A549 (cell line): ENCODE results near the gene ZNF443. TPM values are rescaled to one million over a fixed set of nuclear protein-coding genes. Genes with fewer than 3 reads are reported as not detected.

Experiments used
- ATAC-seq, 2 experiments: fragments of 200-7000 bp in 1 of 2; fragments of >200 bp in 1 of 2; cut with Nextera tagmentation in 1 of 2; cut with Tn5 transposase in 1 of 2; 3 replicates each; pipeline versions ENCODE4 v1.8.0 to v1.9.1; 2018 to 2020; ENCODE audit warnings: mild to moderate bottlenecking in 1 of 2, moderate library complexity in 1 of 2
- CTCF ChIA-PET: fragments of 300-600 bp; sonication (Branson Sonifier 250); formaldehyde crosslinking; extraction: SDS; loops from one replicate; lab custom pipeline; 2021; ENCODE audit warnings: antibody characterized with exemption, inconsistent platforms; lab: Yijun Ruan, JAX
- POLR2A ChIA-PET: fragments of 350-600 bp; formaldehyde crosslinking; extraction: SDS; loops from one replicate; lab custom pipeline; 2021; ENCODE audit warnings: antibody characterized with exemption, inconsistent platforms; lab: Yijun Ruan, JAX
- DNase-seq, 2 experiments: peaks; one replicate each; pipeline versions ENCODE4 v3.0.0 to v3.0.0-alpha.2; 2011 to 2016; ENCODE audit warnings: low read depth in 1 of 2, low spot score in 1 of 2
- FAIRE-seq: peaks from 2 replicates; lab custom pipeline; 2011; peaks lifted over from hg19 to GRCh38; lab: Jason Lieb, UNC
- H3K27ac ChIP-seq, 2 experiments: fragments of >200 bp; sonication (Bioruptor Twin); formaldehyde crosslinking; 3 replicates each; pipeline ENCODE4 v1.5.1; 2016 to 2017
- H3K4me1 ChIP-seq: fragments of >200 bp; sonication (Bioruptor Twin); formaldehyde crosslinking; 3 replicates; pipeline ENCODE4 v1.6.1; 2016
- H3K4me2 ChIP-seq: fragments of >200 bp; sonication (Bioruptor Twin); formaldehyde crosslinking; 3 replicates; pipeline ENCODE4 v1.6.1; 2016
- H3K4me3 ChIP-seq: fragments of >200 bp; sonication (Bioruptor Twin); formaldehyde crosslinking; 3 replicates; pipeline ENCODE4 v1.5.1; 2016
- H3K9me3 ChIP-seq: fragments of >200 bp; sonication (Bioruptor Twin); formaldehyde crosslinking; 3 replicates; pipeline ENCODE4 v1.6.1; 2016
- EHF ChIP-seq: fragments of 250-450 bp; sonication (Bioruptor Pico); IDR thresholded peaks from 2 replicates; pipeline ENCODE4 v1.5.0; 2020; ENCODE audit warnings: mild to moderate bottlenecking
- ESRRA ChIP-seq: fragments of 150-350 bp; IDR thresholded peaks from 2 replicates; pipeline ENCODE4 v1.6.1; 2014; ENCODE audit warnings: mild to moderate bottlenecking, low read length, borderline replicate concordance
- HOXA7 ChIP-seq: fragments of 250-450 bp; sonication (Bioruptor Pico); IDR thresholded peaks from 2 replicates; pipeline ENCODE4 v1.5.0; 2020; ENCODE audit warnings: mild to moderate bottlenecking, moderate library complexity
- KDM1A ChIP-seq: fragments of 200-600 bp; sonication (generic); IDR thresholded peaks from 2 replicates; pipeline ENCODE4 v1.6.1; 2016; ENCODE audit warnings: low read depth, mild to moderate bottlenecking
- WGBS: methylation state at CpG from one replicate; pipeline ENCODE4 v1.1.6; 2017; ENCODE audit errors: missing lambda C conversion rate; 5-methylcytosine and 5-hydroxymethylcytosine counted together
- polyA plus RNA-seq, 4 experiments: library from polyadenylated mRNA; depleted of rRNA in 3 of 4; stranded (reverse); fragments of >200 nt; fragmentation: RNase III in 1 of 4; extraction: RNeasy Plus Mini Kit Qiagen cat#74134 plus additional on column Dnase treatment in 1 of 4; gene quantifications; 2 replicates in 3 of 4; 3 replicates in 1 of 4; pipeline ENCODE4 v1.2.3, GENCODE V29; 2011 to 2017
- TF ChIP-seq, protein P1 (sequence below): fragments of 150-350 bp; IDR thresholded peaks from 2 replicates; pipeline ENCODE4 v1.6.1; 2014; ENCODE audit warnings: low read depth, mild to moderate bottlenecking, low read length

Gene ZNF443
- polyA plus RNA-seq, 2 of the 4 experiments (the other 2 are of a cell fraction) = 1.0 to 1.1 TPM

DNA sequence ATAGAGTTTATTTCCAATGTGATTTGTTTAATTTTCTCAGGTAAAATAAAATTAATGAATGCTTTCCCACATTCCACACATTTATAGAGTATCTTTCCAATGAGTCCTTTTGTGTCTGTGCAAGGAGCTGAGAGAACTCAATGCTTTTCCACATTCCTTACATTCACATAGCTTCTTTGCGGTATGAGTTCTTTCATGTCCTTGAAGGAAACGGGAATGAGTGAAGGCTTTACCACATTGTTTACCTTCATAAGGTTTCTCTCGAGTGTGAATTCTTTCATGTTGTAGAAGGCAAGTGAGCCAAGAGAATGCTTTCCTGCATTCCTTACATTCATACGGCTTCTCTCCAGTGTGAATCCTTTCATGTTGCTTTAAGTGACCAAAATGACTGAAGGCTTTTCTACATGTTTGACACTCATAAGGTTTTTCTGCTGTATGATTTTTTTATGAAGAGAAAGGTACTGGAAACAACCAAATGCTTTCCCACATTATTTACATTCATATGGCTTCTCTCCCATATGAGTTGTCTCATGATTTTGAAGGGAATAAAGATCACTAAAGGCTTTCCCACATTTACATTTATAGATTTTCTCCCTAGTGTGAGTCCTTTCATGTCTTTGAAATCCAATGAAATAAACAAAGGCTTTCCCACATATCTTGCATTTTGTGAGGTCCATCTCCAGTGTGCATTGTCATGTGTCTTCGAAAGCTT is 60.9 kb downstream of the ZNF443 start:
- POLR2A ChIA-PET = no interaction called here

More for the DNA sequence above, 60.9 kb downstream of the ZNF443 start:
- CTCF ChIA-PET = no interaction called here
- Histone ChIP-seq H3K9me3 (peaks cover 6% of the 10 kb centered on the region; the same call in 2 of the 3 replicates), H3K4me2 (no peak overlapping the region), H3K4me1 (no peaks in the 10 kb centered on the region), H3K27ac (no peak overlapping the region), H3K4me3 (no peak overlapping the region)
- no peak for FAIRE-seq
- no peak for DNase-seq
- 25% methylated on average over 5 of the region's 5 CpGs for WGBS
- TF ChIP-seq, protein P1, sequence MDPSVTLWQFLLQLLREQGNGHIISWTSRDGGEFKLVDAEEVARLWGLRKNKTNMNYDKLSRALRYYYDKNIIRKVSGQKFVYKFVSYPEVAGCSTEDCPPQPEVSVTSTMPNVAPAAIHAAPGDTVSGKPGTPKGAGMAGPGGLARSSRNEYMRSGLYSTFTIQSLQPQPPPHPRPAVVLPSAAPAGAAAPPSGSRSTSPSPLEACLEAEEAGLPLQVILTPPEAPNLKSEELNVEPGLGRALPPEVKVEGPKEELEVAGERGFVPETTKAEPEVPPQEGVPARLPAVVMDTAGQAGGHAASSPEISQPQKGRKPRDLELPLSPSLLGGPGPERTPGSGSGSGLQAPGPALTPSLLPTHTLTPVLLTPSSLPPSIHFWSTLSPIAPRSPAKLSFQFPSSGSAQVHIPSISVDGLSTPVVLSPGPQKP = no peak
- TF ChIP-seq KDM1A (no peak), EHF (no peak), ESRRA (no peak), HOXA7 (CRISPR knock-in tag) (no peak)
- no peak for ATAC-seq

Other genes with a start within 250 kb of the ZNF443 start
- gene ZNF44, start 146.1 kb downstream of the ZNF443 start, polyA plus RNA-seq (2011; rRNA removed) = 0.65 and 0.74 TPM in 2 replicates
- gene ZNF44, start 146.1 kb downstream of the ZNF443 start, polyA plus RNA-seq (2017; fragmentation: RNase III; extraction: RNeasy Plus Mini Kit Qiagen cat#74134 plus additional on column Dnase treatment) = 0.66 to 0.80 TPM (median 0.76 TPM) in 3 replicates
- gene ZNF563, start 107.4 kb downstream of the ZNF443 start, polyA plus RNA-seq (2011; rRNA removed) = not detected in 2 replicates
- gene ZNF563, start 107.4 kb downstream of the ZNF443 start, polyA plus RNA-seq (2017; fragmentation: RNase III; extraction: RNeasy Plus Mini Kit Qiagen cat#74134 plus additional on column Dnase treatment) = not detected in 3 replicates
- gene ZNF442, start 75.3 kb downstream of the ZNF443 start, polyA plus RNA-seq (2011; rRNA removed) = not detected in 2 replicates
- not detected in 3 replicates for gene ZNF442, start 75.3 kb downstream of the ZNF443 start, polyA plus RNA-seq (2017; fragmentation: RNase III; extraction: RNeasy Plus Mini Kit Qiagen cat#74134 plus additional on column Dnase treatment)
- gene ZNF799, start 39.8 kb downstream of the ZNF443 start, polyA plus RNA-seq (2011; rRNA removed) = 2.4 and 2.7 TPM in 2 replicates
- 1.7 TPM in 3 replicates for gene ZNF799, start 39.8 kb downstream of the ZNF443 start, polyA plus RNA-seq (2017; fragmentation: RNase III; extraction: RNeasy Plus Mini Kit Qiagen cat#74134 plus additional on column Dnase treatment)
- gene ZNF709, start 43.8 kb upstream of the ZNF443 start, polyA plus RNA-seq (2011; rRNA removed) = 0.01 TPM in 1 of 2 replicates, not detected in the other
- gene ZNF709, start 43.8 kb upstream of the ZNF443 start, polyA plus RNA-seq (2017; fragmentation: RNase III; extraction: RNeasy Plus Mini Kit Qiagen cat#74134 plus additional on column Dnase treatment) = 0.04 to 0.10 TPM in 2 of 3 replicates, not detected in the other
- 2.5 and 3.0 TPM in 2 replicates for gene ZNF564, start 110.5 kb upstream of the ZNF443 start, polyA plus RNA-seq (2011; rRNA removed)
- 1.6 to 1.9 TPM (median 1.8 TPM) in 3 replicates for gene ZNF564, start 110.5 kb upstream of the ZNF443 start, polyA plus RNA-seq (2017; fragmentation: RNase III; extraction: RNeasy Plus Mini Kit Qiagen cat#74134 plus additional on column Dnase treatment)
- gene ZNF490, start 169.8 kb upstream of the ZNF443 start, polyA plus RNA-seq (2011; rRNA removed) = 2.4 and 2.5 TPM in 2 replicates
- 0.57 to 0.85 TPM (median 0.79 TPM) in 3 replicates for gene ZNF490, start 169.8 kb upstream of the ZNF443 start, polyA plus RNA-seq (2017; fragmentation: RNase III; extraction: RNeasy Plus Mini Kit Qiagen cat#74134 plus additional on column Dnase treatment)
- 7.1 and 8.0 TPM in 2 replicates for gene ZNF791, start 169.9 kb upstream of the ZNF443 start, polyA plus RNA-seq (2011; rRNA removed)
- gene ZNF791, start 169.9 kb upstream of the ZNF443 start, polyA plus RNA-seq (2017; fragmentation: RNase III; extraction: RNeasy Plus Mini Kit Qiagen cat#74134 plus additional on column Dnase treatment) = 4.5 to 4.6 TPM (median 4.5 TPM) in 3 replicates
- 13.0 and 14.4 TPM in 2 replicates for gene MAN2B1, start 225.7 kb upstream of the ZNF443 start, polyA plus RNA-seq (2011; rRNA removed)
- gene MAN2B1, start 225.7 kb upstream of the ZNF443 start, polyA plus RNA-seq (2017; fragmentation: RNase III; extraction: RNeasy Plus Mini Kit Qiagen cat#74134 plus additional on column Dnase treatment) = 15.4 to 16.3 TPM (median 15.9 TPM) in 3 replicates
- gene WDR83, start 225.8 kb upstream of the ZNF443 start, polyA plus RNA-seq (2011; rRNA removed) = 4.3 and 4.8 TPM in 2 replicates
- gene WDR83, start 225.8 kb upstream of the ZNF443 start, polyA plus RNA-seq (2017; fragmentation: RNase III; extraction: RNeasy Plus Mini Kit Qiagen cat#74134 plus additional on column Dnase treatment) = 11.1 to 13.7 TPM (median 11.4 TPM) in 3 replicates
- gene DHPS, start 240.9 kb upstream of the ZNF443 start, polyA plus RNA-seq (2011; rRNA removed) = 63.7 and 71.9 TPM in 2 replicates
- gene DHPS, start 240.9 kb upstream of the ZNF443 start, polyA plus RNA-seq (2017; fragmentation: RNase III; extraction: RNeasy Plus Mini Kit Qiagen cat#74134 plus additional on column Dnase treatment) = 55.3 to 58.3 TPM (median 57.8 TPM) in 3 replicates
- not detected in 2 replicates for gene GNG14, start 247.0 kb upstream of the ZNF443 start, polyA plus RNA-seq (2011; rRNA removed)
- not detected in 3 replicates for gene GNG14, start 247.0 kb upstream of the ZNF443 start, polyA plus RNA-seq (2017; fragmentation: RNase III; extraction: RNeasy Plus Mini Kit Qiagen cat#74134 plus additional on column Dnase treatment)